ENCODE data around the gene ASB1.
"Not testable (repeated sequence)": the region's sequence is repeated elsewhere in the genome, so short reads cannot be mapped to it uniquely, and the experiment has no call there.

The ASB1 gene

DNA sequence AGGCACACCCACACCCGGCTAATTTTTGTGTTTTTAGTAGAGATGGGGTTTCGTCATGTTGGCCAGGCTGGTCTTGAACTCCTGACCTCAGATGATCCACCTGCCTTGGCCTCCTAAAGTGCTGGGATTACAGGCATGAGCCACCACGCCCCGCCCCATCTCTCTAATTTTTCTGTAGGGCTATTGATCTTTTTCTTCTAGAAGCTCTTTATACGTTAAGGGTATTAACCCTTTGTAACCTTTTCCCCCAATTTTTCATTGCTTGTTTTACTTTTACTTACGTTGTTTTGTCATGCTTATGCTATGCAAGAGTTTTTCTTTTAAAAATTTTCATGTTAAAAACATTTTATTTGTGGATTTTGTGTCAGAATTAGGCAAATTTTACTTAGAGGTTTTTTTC, 15.5 kb downstream of the ASB1 start:
- not testable (repeated sequence) for DNase-seq (ENCODE audit: low read depth in 4 of 4, low spot score in 1 of 4)

DNA sequence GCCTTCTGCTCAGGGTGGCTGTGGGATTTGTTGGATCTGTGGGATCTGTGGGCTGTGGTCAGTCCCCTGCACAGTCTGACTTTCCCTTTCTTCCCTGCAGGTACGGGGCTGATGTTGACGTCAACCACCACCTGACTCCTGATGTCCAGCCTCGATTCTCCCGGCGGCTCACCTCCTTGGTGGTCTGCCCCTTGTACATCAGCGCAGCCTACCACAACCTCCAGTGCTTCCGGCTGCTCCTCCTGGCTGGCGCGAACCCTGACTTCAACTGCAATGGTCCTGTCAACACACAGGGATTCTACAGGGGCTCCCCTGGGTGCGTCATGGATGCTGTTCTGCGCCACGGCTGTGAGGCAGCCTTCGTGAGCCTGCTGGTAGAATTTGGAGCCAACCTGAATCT, 17.5 kb downstream of the ASB1 start:
- no peak for DNase-seq (ENCODE audit: low read depth in 4 of 4, low spot score in 1 of 4)

DNA sequence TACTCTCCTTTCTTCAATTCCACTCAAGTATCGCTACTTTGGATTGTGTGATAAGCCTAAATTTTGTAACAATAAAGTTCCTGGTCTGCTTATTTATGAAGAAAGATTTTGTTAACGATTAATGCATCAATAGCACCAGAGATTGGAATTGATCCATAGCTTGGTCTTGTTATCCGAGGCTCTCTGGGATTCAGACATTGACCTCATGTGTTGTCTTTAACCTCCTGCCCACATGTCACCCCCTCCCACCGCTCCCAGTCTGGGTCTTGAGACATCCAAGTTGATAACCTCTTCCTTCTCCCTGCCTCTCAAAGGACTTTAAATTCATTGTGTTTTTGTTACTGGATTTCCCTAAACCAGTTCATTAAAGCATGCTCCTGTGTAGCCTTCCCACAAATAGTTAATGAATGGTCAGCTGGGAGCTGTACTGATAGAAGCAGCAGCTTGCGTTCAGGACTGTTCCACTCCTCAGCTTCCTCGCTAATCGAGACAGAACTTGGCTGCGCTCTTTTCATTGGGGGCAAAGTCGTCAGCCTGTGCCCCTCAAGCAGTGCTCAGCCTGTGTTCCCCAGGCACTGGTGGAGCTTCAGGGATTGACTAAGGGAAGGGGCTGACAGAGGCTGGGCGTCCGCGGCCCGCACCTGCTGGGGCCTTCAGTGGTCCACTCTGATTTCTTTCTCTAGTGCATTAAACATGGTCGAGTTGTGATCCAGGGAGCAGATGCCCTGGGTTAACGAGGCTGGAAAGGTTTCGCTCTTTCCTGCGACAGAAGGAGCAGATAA, 18.9 kb downstream of the ASB1 start:
- no peak for DNase-seq (ENCODE audit: low read depth in 4 of 4, low spot score in 1 of 4)

DNA sequence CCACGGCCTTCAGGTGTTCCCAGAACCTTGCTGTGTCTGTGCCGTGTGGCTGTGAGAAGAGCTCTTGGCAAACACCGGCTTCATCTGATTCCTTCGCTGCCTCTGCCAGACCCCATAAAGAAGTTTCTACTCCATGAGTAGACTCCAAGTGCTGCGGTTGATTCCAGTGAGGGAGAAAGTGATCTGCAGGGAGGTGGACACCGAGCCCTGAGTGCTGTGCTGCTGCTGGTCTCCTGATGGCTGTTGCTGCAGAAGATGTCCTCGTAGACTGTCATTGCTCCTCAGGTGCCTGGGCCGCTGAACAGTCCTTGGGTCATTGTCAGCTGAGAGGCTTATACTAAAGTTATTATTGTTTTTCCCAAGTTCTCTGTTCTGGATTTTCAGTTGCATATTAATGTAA, 19.6 kb downstream of the ASB1 start:
- DNase-seq (ENCODE audit: low read depth in 4 of 4, low spot score in 1 of 4): no peak

DNA sequence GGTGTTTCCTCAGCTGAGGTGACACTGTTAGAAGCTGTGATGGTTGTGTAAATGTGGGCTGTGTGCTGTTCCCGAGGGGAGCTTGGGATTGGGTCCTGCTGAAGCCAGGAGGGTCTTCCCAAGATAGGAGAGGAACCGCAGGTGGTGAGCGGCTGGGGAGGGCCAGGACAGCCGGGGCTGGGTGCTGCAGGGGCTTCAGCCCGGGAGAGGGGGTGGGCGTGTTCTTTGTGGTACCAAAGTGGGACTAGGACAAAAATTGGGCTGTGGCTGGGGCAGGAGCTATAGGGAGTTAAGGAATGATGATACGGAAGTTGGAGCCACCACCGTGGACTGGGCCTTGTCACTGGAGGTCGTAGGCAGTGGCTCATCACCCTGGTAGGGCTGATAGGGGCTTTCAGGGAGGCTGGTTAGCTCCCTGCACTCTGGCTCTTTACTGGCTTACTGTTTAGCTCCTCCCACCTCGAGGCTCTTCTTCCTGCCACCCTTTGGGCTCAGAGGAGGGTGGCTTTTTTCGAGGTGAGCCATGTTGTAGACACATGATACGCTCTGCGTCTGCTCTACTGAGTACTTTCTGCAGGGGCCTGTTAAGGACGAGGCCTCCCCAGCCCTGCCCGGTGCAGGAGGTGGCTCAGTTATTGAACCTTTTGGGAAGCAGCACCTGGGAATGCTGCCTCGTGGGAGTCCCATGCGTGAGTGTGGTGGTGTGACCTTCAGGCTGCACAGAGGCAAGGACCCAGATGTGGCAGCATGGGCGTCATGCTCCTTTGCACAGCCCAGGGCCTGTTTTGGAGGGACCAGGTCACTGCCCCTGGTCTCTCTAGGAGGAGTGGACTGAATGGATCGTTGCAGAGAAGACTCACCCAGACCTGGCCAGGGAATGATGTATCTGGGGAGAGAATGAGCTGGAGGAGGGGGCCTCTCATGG, 21.6 kb downstream of the ASB1 start:
- DNase-seq (ENCODE audit: low read depth in 4 of 4, low spot score in 1 of 4): no peak

DNA sequence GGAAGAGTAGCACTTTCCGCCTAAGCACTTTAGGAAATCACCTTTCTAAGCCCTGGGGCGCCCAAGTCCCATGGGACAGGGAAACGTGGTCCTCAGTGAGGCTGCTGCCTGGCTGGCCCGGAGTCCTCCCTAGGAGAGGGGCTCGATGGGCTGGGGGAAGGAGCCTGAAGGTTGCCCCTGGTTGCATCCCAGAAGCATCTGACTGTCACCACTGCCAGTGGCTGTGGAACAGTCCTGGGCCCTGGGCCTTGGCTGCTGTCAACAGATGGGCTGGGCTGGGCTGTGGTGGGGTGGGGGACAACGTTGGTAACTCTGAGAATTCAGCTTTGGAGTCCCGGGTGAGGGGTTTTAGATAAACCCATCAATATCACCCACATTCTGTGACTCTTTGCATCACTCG, 22.5 kb downstream of the ASB1 start:
- DNase-seq (ENCODE audit: low read depth in 4 of 4, low spot score in 1 of 4): no peak

DNA sequence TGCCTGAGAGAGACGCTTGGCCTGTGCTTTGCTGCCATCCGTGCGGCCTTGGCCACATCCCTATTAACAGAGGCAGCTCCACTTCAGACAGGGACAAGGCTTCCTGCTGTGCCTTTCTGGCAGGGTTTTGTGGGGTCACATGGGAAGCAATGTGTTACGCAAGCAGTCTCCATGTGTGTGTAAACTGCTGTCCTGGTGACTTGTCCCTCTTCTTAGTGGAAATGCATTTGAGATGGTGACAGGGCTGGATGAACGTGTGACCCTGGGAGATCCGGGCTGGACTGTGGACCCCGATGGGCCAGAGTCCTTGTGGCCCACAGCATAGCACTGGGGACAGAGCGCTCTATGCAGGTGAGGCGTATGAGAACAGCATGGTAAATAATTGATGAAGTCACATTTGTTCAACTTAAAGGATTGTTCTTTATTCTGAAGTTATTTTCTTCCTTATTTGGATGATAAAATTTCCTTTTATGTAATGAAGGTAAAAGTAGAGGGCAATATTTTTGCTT, 23.2 kb downstream of the ASB1 start:
- DNase-seq (ENCODE audit: low read depth in 4 of 4, low spot score in 1 of 4): no peak

DNA sequence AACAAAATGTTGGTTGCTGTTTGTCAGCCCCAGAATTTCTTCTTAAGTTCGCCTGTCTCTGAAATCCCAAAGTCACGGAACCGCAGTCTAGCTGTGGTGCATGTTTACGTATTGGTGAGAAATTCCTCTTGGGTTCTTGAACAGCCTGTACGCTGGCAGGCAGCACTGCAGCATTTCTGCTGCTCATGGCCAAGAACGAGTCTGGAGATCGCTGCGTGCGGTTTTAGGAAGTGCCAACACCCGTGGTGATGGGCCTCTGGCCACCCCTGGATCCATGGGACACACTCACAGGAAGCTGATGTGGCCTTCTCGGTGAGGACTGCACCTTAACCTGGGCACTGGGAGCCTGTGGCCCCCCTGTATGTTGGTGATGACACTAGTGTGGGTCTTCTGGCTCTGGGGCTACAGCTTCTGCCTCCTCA, 23.7 kb downstream of the ASB1 start:
- DNase-seq (ENCODE audit: low read depth in 4 of 4, low spot score in 1 of 4): no peak

DNA sequence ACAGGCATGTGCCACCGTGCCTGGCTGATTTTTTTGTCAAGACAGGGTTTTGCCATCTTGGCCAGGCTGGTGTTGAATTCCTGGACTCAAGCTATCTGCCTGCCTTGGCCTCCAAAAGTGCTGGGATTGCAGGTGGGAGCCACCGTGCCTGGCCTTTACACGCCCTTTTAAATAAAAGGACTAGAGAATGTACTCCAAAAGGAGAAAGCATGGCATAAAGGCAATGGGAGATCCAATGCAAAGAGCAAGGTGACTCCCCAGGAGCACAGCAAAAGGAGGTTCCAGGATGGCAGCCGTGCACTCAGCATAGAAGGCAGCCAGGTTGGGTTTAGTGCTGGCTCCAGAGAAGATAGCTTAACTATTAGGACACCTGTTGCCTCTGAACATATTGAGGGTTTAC, 27.1 kb downstream of the ASB1 start:
- DNase-seq (ENCODE audit: low read depth in 4 of 4, low spot score in 1 of 4): no peak

DNA sequence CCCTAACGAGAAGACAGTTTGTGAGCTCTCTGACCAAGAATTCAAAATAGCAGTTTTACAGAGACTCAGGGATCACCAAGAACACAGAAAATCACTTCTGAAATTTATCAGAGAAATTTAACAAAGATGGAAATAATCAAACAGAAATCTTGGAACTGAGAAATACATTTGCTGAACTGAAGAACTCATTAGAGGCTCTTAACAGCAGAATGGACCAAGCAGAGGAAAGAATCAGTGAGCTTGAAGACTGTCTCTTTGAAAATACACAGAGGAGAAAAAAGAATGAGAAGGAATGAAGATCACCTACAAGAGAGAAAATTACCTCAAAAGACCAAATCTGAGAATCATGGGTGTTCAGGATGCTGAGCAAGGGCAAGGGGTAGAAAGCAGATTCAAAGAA, 29.7 kb downstream of the ASB1 start:
- no peak for DNase-seq (ENCODE audit: low read depth in 4 of 4, low spot score in 1 of 4)

DNA sequence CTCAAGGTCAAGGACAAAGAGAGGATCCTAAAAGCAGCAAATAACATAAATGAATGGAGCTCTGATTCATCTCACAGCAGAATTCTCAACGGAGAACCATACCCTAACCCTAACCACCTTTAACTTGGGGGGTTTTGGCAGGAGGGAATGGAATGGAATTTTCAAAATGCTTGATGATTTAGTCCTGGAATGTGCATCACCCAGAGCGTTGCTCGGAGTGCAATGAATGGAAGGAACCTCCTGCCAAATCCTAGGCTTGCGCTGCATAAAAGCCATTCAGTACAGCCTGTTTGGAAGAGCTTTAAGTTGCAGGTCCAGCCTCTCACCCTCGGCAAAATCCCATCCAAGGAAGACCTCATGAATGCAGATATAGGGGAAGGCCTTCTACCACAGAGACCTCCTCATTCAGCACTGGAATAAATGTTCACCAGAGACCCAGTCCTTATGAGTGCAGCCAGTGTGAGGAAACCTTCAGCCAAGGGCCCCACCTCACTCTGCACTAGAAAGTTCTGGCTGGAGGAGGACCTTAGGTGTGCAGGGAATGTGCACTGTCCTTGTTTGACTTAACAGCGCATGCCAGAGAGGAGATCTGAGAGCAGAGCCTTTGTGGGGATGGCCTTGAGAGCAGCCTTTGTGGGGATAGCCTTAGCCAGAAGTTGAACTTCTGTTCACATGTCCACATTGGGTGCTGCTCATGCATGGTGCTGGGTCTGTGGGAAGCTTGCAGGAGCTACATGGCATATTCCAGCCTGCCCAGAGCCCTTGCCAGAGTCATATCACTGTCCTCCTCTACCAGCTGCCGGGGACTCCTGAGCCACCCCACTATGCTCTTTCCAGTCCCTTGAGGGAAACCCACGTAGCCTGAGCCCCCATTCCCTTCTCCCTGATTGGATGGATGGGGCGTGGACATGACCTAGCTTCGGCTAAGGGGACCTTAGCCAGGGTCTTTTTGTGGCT, 30.5 kb downstream of the ASB1 start:
- DNase-seq (ENCODE audit: low read depth in 4 of 4, low spot score in 1 of 4): no peak

DNA sequence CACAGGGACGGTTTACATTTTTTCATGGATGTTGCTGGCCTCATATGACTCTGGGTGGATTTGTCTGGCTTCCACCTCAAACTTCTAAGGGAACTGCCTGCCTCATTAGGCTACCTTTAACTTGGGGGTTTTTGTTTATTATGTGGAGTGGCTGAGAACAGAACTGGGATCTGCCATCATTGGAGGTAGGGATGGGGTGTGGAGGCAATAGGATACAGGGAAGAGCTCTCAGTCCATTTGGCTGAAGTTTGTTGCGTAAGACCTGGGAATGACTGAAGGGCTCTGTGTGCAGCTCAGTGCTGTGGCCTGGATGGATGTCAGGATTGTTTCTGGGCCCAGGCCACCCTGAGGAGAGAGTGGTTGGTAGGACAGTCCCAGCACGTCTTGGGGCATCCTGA, 31.2 kb downstream of the ASB1 start:
- no peak for DNase-seq (ENCODE audit: low read depth in 4 of 4, low spot score in 1 of 4)

DNA sequence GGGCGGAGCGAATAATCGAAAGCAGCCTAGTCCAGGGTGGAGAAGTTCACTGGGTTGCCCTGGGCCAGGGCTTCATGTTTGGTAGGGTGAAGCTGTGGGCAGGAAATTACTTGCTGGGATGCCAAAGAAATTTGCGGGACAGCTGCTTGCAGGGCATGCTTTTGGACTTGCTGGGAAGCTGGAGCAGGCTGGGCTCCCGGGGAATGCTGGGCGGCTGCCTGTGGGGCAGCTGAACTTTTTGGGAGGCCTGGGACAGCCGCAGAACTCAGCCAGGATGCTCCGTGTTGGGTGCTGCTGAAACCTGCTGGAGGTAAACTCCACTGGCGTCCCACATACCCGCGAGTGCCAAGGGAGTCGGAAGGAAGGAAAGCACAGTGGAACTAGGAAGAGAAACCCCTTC, 31.9 kb downstream of the ASB1 start:
- DNase-seq (ENCODE audit: low read depth in 4 of 4, low spot score in 1 of 4): no peak

DNA sequence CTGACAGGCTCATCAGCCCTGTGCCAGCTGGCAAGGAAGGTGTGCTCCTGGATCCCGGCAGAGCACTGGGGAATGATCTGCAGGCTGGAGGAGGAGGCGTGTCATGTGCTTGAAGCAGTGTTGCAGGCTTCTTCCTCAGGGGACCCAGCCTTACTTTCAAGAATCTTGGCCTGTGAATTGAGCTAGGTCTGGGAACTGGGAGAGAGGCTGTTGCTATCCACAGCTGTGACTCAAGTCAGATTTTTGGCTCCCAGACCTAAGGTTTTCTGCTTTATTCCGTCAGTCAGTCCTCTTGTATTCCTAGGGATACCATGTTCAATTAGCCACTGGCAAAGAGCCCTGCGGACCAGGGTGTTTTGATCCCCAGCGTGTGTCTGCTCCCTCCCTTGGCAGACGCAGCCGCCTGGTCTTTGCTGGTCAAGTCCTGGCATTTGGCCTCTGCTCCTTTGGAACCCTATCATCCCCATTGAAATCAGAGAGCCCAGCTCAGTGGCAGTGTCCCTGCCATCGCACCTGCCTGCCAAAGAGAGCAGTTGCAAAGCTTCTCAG, 32.4 kb downstream of the ASB1 start:
- DNase-seq (ENCODE audit: low read depth in 4 of 4, low spot score in 1 of 4): no peak

DNA sequence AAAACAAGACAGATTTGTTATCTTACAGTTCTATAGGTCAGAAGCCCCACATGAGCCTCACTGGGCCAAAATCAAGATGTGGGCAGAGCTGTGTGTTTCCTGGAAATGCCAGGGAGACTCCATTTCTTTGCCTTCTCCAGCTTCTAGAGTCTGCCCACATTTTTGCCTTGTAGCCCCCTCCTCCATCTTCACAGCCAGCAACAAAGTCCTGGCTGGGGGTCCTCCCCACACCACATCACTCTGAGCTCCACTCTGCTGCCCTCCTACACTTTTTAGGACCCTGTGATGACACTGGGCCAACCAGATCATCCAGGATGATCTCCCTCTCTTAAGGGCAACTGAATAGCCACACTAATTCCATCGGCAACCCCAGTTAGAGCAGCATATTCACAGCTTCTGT, 34.3 kb downstream of the ASB1 start:
- no peak for DNase-seq (ENCODE audit: low read depth in 4 of 4, low spot score in 1 of 4)

DNA sequence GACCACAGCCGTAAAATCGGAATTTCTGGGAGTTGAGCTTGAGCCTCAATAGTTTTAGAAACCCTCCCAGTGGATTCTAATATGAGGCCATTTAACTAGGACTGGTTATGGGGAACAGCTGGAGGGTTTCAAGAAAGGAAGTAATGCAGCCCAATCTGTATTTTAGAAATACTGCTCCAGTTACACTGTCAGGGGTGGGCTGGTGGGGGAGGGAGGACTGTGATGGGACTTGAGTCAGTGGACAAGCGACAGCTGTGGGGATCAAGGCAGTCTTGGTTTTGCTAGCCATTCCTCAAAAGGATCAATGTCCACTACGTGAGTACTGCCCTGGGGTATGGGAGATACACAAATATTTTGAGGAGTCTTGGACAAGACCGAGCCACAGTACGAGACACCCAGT, 34.8 kb downstream of the ASB1 start:
- DNase-seq (ENCODE audit: low read depth in 4 of 4, low spot score in 1 of 4): no peak

DNA sequence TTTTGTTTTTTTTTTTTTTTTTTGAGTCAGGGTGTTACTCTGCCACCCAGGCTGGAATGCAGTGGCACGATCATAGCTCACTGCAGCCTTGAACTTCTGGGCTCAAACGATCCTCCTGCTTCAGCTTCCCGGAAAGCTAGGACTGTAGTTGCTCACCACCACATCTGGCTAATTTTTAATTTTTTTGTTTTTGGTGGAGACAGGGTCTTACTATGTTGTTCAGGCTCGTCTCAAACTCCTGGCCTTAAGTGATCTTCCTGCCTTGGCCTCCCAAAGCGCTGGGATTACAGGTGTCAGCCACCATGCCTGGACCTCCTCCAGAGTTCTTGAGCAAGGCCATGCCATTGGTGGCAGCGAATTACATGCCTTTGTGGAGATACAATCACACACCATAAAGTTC, 35.2 kb downstream of the ASB1 start:
- no peak for DNase-seq (ENCODE audit: low read depth in 4 of 4, low spot score in 1 of 4)

DNA sequence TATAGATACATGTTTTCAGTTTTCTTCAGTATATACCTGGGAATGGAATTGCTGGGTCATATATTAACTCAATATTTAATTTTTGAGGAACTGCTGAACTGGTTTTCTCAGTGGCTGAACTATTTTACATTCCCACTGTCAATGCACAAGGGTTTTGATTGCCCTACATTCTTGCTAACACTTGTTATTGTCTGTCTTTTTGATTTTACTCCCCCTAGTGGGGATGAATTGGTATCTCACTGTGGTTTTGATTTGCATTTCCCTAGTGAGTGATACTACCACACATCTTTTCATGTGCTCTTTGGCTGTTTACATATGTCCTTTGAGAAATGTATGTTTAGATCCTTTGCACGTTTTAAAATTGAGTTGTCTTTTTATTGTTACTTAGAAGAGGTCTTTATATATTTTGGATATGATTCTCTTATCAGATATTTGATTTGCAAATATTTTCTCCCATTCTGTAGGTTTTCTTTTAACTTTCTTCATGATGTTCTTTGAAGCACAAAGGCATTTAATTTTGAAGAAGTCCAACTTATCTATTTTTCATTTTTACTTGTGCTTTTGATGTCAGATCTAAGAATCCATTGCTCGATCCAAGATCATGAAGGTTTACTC, 36.2 kb downstream of the ASB1 start:
- no peak for DNase-seq (ENCODE audit: low read depth in 4 of 4, low spot score in 1 of 4)

DNA sequence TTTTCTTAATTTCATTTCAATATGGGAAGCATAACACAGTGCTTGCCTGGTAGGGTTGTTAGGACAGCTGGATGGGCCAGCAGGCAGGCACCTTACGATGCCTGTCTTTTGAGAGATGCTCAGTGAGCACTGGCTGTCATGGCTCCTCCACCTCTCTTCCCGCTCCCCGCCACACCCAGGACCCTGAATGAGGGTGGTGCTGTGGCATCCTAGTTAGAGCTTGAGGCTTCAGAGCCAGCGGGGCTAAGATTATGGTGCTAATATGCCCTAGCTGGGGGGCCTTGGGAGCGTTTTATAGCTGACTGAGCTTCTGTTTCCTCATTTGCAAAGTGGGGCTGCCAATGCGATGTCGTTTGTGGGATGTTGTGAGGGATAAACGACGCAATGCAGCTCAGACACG, 37.7 kb downstream of the ASB1 start:
- no peak for DNase-seq (ENCODE audit: low read depth in 4 of 4, low spot score in 1 of 4)

DNA sequence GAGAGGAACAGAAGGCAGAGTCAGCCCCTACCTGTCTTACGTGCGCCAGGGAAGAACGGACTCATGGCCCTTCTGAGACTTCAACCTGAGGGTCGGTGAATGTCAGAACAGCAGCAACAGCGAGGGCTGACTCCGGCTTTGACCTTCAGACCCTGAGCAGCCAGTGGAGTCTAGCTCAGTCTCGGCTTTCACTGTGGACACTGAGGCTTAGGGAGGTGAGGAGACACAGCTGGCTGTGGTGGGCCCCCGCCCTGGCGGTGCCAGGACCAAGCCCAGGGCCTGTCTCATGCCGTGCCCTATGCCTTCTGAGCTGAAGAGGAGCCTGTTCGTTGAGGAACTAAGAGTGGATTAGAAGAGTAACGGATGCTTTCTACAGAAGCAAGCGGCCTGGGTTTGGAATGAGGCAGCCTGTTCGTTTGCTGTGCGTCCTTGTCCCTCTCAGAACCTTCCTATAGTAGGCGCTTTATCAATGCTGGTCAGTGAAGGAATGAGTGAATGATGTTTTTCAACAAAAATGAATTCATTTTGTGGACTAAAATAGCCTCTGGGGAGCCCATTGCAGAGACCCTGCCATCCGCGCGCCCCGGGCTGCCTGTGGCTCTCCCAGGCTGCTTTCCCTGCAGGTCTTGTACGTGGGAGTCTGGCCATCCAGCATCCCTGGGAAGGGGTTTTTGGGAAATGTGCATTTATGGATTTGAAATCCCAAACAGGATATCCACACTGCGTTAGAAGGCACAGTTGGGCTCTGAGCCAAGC, 38.9 kb downstream of the ASB1 start:
- DNase-seq (ENCODE audit: low read depth in 4 of 4, low spot score in 1 of 4): no peak
